Mesothelial cell of epicardium (in vitro differentiated cells): ENCODE data around the gene WDFY1. TPM values are rescaled to one million over a fixed set of nuclear protein-coding genes. Genes with fewer than 3 reads are reported as not detected.

Source experiments
- DNase-seq, 2 experiments: peaks; one replicate each; pipeline ENCODE4 v3.0.0; 2021; ENCODE audit warnings: low spot score in 2 of 2; ENCODE audit not compliant: unreplicated experiment in 2 of 2
- H3K27ac Mint-ChIP-seq: 2 replicates; pipeline ENCODE4 v1.8.0; 2021; ENCODE audit warnings: mixed read lengths
- H3K27me3 Mint-ChIP-seq: 2 replicates; pipeline ENCODE4 v1.8.0; 2021; ENCODE audit warnings: low read depth, mixed read lengths
- H3K36me3 Mint-ChIP-seq: 2 replicates; pipeline ENCODE4 v1.8.0; 2021; ENCODE audit warnings: mixed read lengths
- H3K4me1 Mint-ChIP-seq: 2 replicates; pipeline ENCODE4 v1.8.0; 2021; ENCODE audit warnings: mixed read lengths
- H3K4me3 Mint-ChIP-seq: 2 replicates; pipeline ENCODE4 v1.8.0; 2021; ENCODE audit warnings: mild to moderate bottlenecking, moderate library complexity, mixed read lengths
- H3K9me3 Mint-ChIP-seq: 2 replicates; pipeline ENCODE4 v1.8.0; 2021; ENCODE audit warnings: mixed read lengths
- total RNA-seq: library from RNA; stranded (reverse); gene quantifications from 3 replicates; pipeline ENCODE4 v1.2.1, GENCODE V29; 2021
- TF ChIP-seq, protein P1 (sequence below): fragments of 200-600 bp; sonication (generic); IDR thresholded peaks from one replicate; pipeline ENCODE4 v1.5.0; 2021; ENCODE audit warnings: antibody characterized with exemption; ENCODE audit not compliant: unreplicated experiment

The WDFY1 gene
- total RNA-seq, 1 donor from 2014 or later: 45.1 TPM

DNA sequence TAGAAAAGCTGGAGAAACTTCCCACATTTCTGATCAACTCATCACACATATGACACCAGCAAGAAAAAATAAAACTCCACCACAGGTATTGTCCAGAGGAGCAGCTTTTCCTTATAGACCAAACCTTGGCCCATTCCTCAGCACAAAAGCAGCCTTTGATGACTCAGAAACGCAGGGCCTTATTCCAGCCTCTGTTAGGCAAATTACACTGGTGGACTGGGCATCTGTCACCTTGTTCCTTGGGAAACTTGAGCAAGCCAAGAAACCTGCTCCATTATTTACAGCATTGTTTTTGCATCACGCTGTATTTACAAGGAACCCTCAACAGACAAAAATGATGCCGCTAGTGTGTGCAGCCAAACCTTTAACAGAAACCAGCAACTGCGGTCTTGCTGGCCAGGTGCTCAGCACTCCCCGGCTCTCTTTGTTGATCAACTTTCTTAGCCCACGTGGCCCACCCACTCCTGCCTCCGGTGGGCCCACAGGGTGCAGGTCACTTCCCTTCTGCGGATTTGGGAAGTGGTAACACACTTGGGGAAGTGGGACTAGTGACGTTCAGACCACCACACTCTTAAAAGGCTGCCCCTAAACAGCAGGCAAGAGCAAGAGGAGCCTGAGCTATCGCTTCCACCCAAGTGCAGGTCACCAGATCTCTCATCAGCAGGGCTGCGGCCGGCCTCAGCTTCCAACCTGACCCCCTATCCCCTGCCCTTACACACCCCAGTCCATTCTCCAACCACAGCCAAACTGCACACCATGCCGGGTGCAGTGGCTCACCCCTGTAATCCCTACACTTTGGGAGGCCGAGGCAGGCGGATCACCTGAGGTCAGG, 109.2 kb downstream of the WDFY1 start:
- H3K4me1 Mint-ChIP-seq: peaks cover 22% of the 10 kb centered on the region

DNA sequence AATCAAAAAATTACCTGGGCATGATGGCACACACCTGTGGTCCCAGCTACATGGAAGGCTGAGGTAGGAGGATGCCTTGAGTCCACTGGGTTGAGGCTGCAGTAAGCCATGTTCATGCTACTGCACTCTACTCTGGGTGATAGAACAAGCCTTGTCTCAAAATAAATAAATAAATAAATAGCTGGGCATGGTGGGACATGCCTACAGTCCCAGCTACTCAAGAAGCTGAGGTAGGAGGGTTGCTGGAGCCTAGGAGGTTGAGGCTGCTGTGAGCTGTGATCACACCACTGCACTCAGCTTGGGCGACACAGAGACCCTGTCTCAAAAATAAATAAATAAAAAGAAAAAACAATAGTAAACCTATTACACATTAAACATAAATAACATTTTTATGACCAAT, 110.7 kb downstream of the WDFY1 start:
- no peak overlapping the region for H3K4me3 Mint-ChIP-seq

More for the DNA sequence above, 109.2 kb downstream of the WDFY1 start:
- Mint-ChIP-seq H3K27ac (peak overlapping the region; percentile 44), H3K36me3 (peaks cover 5% of the 10 kb centered on the region), H3K4me3 (peak overlapping the region; percentile 91), H3K27me3 (peaks cover 10% of the 10 kb centered on the region), H3K9me3 (no peaks in the 10 kb centered on the region)
- TF ChIP-seq, protein P1, sequence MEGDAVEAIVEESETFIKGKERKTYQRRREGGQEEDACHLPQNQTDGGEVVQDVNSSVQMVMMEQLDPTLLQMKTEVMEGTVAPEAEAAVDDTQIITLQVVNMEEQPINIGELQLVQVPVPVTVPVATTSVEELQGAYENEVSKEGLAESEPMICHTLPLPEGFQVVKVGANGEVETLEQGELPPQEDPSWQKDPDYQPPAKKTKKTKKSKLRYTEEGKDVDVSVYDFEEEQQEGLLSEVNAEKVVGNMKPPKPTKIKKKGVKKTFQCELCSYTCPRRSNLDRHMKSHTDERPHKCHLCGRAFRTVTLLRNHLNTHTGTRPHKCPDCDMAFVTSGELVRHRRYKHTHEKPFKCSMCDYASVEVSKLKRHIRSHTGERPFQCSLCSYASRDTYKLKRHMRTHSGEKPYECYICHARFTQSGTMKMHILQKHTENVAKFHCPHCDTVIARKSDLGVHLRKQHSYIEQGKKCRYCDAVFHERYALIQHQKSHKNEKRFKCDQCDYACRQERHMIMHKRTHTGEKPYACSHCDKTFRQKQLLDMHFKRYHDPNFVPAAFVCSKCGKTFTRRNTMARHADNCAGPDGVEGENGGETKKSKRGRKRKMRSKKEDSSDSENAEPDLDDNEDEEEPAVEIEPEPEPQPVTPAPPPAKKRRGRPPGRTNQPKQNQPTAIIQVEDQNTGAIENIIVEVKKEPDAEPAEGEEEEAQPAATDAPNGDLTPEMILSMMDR: no peak
- no peak for DNase-seq

DNA sequence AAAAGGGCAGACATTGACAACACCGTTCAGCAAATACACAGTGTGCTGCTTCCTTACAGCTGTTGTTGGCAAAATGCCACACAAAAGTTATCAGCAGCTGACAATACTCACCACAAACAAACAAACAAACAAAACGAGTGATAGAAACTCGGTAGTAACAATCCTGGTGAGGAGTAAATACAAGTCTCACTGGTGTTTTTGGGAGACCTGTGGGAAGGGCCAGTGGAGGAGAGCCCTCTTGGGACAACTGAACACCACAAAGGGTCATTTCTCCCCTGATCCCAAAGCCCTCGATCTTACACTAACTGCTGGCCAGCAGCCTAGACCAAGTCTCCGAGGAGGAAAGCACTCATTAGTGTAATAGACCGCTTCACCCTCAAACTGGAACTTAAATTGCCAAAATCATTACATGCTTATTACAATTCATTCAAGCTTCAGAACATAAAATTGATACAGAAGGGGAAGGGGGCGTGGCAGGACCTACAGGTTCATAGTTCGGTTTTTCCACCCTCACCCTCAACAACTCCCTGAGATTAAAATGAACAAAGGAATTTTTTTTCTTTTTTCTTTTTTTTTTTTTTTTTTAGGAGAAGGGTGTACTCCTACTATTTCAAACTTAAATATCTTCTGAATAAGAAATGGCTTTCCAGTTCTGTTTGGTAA, 112.8 kb downstream of the WDFY1 start:
- Mint-ChIP-seq H3K4me3 (no peak overlapping the region), H3K9me3 (no peaks in the 10 kb centered on the region), H3K27ac (no peak overlapping the region), H3K4me1 (peaks cover 19% of the 10 kb centered on the region), H3K27me3 (peaks cover 10% of the 10 kb centered on the region), H3K36me3 (peaks cover 8% of the 10 kb centered on the region)
- TF ChIP-seq, protein P1: no peak
- no peak for DNase-seq

More for the DNA sequence above, 110.7 kb downstream of the WDFY1 start:
- Mint-ChIP-seq H3K4me1 (peaks cover 22% of the 10 kb centered on the region), H3K27me3 (peaks cover 10% of the 10 kb centered on the region), H3K27ac (no peak overlapping the region), H3K36me3 (peaks cover 5% of the 10 kb centered on the region), H3K9me3 (no peaks in the 10 kb centered on the region)
- TF ChIP-seq, protein P1: no peak
- DNase-seq: no peak

DNA sequence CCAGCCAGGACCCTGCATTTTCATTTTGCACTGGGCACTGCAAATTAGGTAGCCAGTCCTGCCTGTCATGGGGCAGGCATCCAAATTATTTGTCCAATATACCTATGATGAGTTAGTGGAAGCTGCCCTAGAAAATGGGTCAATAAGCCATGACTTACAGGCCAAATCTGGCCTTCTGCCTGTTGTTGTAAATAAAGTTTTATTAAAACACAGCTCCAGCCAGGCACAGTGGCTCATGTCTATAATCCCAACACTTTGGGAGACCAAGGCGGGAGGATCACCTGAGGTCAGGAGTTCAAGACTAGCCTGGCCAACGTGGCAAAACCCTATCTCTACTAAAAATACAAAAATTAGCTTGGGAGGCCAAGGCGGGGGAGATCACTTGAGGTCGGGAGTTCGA, 116.0 kb downstream of the WDFY1 start:
- Mint-ChIP-seq H3K4me1 (peaks cover 13% of the 10 kb centered on the region), H3K9me3 (no peaks in the 10 kb centered on the region), H3K36me3 (peaks cover 11% of the 10 kb centered on the region), H3K27me3 (no peaks in the 10 kb centered on the region), H3K27ac (no peak overlapping the region), H3K4me3 (no peak overlapping the region)
- no peak for DNase-seq
- TF ChIP-seq, protein P1: no peak

DNA sequence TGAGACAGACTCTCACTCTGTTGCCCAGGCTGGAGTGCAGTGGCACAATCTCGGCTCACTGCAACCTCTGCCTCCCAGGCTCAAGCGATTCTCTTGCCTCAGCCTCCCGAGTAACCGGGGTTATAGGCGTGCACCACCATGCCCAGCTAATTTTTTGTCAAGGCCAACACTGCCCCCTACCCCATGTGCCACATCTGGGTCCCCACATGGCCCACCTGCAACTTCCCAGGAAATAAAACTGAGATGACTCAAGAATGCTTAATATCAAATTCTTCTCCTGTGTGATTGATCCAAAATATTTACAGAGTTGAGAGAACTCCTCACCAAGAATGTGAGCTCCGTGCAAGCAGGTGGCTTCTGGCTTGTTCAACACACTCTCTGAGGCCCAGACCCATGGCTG, 116.8 kb downstream of the WDFY1 start:
- peaks cover 9% of the 10 kb centered on the region for H3K36me3 Mint-ChIP-seq
- H3K27ac Mint-ChIP-seq: peak overlapping the region; percentile 21
- peaks cover 13% of the 10 kb centered on the region for H3K4me1 Mint-ChIP-seq
- DNase-seq: no peak
- TF ChIP-seq, protein P1: no peak
- H3K27me3 Mint-ChIP-seq: no peaks in the 10 kb centered on the region
- no peaks in the 10 kb centered on the region for H3K9me3 Mint-ChIP-seq
- no peak overlapping the region for H3K4me3 Mint-ChIP-seq
